NCI-H748 treated with DMSO at 0.1 percent for 48 hours (cell line): ENCODE data around the gene CTNND1.
"Not testable (repeated sequence)": the region's sequence is repeated elsewhere in the genome, so short reads cannot be mapped to it uniquely, and the experiment has no call there.

Experiments
- DNase-seq: peaks from one replicate; lab custom pipeline; 2025; lab: John Stamatoyannopoulos, UW

Gene CTNND1, protein sequence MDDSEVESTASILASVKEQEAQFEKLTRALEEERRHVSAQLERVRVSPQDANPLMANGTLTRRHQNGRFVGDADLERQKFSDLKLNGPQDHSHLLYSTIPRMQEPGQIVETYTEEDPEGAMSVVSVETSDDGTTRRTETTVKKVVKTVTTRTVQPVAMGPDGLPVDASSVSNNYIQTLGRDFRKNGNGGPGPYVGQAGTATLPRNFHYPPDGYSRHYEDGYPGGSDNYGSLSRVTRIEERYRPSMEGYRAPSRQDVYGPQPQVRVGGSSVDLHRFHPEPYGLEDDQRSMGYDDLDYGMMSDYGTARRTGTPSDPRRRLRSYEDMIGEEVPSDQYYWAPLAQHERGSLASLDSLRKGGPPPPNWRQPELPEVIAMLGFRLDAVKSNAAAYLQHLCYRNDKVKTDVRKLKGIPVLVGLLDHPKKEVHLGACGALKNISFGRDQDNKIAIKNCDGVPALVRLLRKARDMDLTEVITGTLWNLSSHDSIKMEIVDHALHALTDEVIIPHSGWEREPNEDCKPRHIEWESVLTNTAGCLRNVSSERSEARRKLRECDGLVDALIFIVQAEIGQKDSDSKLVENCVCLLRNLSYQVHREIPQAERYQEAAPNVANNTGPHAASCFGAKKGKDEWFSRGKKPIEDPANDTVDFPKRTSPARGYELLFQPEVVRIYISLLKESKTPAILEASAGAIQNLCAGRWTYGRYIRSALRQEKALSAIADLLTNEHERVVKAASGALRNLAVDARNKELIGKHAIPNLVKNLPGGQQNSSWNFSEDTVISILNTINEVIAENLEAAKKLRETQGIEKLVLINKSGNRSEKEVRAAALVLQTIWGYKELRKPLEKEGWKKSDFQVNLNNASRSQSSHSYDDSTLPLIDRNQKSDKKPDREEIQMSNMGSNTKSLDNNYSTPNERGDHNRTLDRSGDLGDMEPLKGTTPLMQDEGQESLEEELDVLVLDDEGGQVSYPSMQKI

GRCh38 chr11:57761301-57762234 lies at the start of gene CTNND1:
TSS of gene CTNND1 (plus strand) at chr11:57761802. CDS start at chr11:57791479, 29,677 bp downstream.
- peak; percentile 89 for DNase-seq

GRCh38 chr11:57712256-57713150 lies 49.1 kb upstream of the CTNND1 start, which contains the start of gene TMX2:
TSS of gene TMX2 (plus strand) at chr11:57712593. CDS start at chr11:57712619, 26 bp downstream.
- DNase-seq = peak; percentile 99

DNA sequence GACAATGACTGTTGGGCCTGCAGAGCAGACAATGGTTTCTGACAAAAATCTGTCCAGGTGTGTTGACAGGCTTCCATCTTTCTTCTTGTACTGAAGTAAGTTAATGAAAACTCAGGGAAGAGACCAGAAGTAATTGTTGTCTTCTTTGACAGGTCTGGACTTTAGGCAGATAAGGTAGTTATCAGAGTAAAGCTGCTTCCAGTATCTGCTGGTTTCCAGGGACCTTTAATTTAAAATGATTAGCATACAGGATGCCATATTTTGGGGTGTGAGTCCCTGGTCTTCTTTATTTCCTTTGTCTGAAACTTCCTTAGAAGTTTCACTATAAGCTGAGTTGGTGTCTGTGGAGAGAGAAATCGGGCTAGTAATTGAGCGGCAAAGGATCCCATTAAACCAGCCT lies 47.8 kb upstream of the CTNND1 start:
- DNase-seq = no peak

GRCh38 chr11:57716726-57717125 lies 44.9 kb upstream of the CTNND1 start:
- DNase-seq = not testable (repeated sequence)

DNA sequence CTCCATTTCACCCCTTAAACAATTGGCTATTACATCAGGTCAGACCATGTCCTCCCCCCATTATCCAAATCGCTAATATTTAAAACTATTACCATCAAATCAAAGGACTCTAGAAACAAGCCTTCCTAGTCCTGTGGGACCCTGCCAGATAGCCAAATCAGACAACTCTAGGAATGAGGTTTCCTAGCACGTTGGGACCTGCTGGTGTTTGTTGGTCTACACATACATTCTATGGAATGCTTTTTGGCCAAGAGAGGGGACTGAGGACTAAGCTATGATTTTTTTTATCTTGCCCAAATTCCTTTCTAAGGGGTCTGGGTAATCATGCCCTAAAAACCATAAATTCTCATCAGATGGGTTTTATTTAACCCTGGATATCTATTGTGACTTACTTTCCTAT lies 34.4 kb upstream of the CTNND1 start:
- no peak for DNase-seq

DNA sequence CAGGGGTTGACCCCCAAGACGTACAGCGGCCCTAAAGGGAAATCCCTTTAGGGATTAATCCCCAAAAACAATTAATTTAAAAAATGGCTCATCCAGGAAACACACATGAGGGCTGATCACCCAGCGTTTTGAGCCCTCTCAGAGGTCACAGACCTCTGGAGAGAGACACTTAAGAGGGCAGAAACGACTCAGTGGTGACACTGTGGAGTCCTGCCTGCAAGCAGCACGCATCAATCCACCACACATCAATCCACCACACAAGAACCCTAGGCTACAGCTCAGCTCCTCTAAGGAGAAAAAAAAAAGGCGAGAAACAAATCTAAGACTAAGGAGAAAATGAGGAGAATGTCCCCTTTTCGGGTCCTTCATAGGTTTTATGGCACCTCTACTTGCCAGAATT lies 32.8 kb upstream of the CTNND1 start:
- no peak for DNase-seq

DNA sequence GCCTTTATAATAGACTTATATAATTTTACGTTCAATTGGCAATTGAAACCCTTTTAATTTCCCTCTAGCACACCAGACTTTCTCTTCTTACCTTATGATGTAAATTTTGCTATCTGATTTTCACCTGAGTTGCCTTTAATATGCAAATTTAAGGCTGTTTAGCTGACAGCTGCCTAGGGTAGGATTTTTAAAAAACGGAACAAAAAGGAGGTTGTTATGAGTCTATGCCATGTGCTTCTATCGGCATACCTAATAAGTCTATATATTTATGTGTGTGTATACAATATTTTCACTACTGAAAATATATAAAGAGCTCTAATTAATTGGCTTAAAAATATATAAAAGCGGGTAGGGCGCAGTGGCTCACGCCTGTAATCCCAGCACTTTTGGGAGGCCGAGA lies 32.1 kb upstream of the CTNND1 start:
- no peak for DNase-seq

- no peak for DNase-seq
These were observed 28.9 kb upstream of the CTNND1 start for GRCh38 chr11:57732661-57733060.

DNA sequence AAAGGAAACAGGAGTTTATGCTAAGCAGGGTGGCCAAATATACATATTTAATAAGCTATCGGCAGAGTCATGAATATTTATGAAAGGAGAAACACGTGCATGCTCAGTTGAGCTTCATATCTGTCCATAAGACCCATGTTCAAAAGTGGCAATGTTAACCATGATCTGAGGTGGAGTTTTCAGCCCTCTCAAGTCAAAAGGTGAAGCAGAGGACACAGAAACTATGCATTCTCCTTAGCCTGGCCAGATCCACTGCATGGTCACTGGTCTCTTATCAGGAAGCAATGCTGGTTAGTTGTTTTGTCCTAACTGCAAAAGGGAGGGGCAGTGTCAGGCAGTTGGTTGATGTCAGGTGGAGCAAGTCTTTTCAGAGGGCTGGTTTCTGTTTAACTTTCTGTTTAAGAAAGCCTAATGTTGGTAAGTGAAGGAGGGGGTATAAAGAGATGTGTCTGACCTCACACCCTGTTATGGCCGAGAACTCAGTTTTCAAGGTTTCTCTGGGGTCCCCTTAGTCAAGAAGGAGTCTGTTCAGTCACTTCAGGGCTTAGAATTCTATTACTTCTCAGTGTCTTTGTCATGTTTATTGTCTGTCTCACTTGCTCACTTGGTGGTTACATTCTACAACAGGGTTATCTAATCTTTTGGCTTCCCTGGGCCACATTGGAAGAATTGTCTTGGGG lies 25.8 kb upstream of the CTNND1 start:
- no peak for DNase-seq

DNA sequence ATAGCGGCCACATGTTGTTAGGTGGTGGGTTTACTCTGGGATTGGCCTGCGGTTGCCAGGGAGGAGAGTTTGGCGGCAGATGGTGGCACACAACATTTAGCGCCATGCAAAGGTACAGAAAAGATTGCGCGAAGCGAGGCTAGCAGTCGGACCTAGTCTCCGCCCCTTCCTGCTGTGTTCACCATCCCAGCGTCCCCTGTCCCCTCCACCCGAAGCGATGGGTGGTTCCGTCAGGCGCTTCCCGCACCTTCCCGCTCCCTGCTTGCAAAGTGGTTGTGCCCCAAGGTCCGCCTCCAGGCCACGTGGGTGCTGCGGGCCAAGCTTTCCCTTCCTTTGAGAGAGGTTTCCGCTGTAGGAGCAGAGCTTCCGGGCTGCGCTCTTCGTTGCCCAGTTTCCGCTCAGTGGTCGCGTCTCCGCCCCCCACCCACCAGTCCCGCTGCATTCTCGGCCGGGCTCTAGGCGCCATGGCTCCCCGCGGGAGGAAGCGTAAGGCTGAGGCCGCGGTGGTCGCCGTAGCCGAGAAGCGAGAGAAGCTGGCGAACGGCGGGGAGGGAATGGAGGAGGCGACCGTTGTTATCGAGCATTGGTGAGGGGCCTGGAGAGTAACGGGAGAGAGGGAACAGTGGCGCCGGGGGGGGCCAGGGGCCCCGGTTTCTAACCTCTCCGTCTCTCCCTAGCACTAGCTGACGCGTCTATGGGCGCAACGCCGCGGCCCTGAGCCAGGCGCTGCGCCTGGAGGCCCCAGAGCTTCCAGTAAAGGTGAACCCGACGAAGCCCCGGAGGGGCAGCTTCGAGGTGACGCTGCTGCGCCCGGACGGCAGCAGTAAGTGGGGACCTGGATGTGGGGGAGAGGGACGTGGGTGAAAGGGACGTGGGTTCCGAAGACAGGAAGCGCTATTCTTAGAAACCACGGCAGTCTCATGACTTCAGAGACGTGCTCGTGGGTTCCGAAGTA lies 20.2 kb upstream of the CTNND1 start, which contains the start of gene SELENOH:
Gene SELENOH, plus strand, starts transcription at position 360 of the 955 bp plus-strand sequence. Its CDS starts 105 bp downstream, at position 465.
- peak; percentile 94 for DNase-seq

DNA sequence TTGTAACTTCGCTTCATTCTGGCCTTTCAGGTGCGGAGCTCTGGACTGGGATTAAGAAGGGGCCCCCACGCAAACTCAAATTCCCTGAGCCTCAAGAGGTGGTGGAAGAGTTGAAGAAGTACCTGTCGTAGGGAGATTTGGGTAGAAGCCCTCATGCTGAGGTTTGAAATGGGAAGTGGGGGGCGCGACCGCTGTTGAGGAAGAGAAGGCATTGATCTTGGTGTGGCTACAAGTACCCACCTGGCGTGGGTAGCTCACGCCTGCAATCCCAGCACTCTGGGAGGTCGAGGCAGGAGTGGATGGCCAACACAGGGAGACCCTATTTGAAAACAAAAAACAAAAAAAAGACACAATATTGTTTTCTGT lies 19.5 kb upstream of the CTNND1 start:
- no peak for DNase-seq

DNA sequence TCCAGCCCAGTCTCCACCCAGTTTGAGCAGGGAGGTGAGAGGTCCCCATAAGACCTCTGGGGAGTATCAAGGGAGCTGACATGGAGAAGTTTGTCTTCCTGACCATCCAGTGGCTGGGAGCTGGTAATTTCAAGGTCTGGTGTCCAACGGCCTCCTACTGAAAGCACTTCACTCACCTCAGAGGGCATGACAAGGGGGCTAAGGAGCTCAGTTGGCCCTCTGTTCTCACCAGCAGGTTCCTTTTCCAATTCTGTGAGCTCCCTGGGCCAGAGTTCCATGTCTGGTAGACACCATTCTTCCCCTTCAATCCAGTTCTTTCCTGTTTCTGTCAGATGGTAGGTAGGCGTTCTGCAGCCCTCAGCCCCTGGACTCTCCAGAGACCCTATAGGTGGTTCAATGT lies 17.2 kb upstream of the CTNND1 start:
- no peak for DNase-seq

DNA sequence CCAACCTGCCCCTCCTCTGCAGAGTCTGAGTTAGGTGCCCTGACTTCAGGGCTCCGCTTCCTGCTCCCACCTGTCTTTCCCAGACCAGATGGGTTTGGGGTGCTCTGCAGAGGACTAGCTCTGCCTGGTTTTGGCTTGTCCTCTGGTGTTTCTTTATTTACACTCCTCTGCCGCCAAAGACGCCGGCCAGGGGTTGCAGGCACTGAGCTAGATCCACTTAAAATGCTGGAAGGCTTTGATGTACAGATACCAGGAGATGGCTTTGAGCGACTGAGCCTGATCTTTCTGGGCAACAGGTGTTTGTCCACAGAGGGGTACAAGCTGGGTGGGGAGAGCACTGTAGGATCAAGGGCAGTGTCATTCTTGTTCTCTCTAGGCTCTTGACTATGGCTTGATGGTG lies 16.4 kb upstream of the CTNND1 start:
- no peak for DNase-seq

DNA sequence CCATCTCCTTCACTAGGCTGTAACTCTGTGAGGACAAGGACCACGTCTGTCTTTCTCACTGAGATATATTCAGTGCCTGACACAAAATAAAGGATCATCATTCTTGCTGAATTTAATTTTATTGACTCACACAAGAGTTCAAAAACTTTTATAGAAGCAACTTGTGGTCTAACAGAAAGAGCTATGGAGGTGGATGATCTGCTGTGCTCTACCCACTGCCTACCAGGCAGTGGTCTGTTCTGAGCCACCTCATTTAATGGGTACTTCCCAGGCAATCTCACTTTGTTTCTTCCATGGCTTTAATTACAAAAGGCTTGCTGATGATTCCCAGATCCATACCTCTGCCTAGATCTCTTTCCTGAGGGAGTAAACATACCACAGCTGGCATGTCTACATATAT lies 14.7 kb upstream of the CTNND1 start:
- no peak for DNase-seq

DNA sequence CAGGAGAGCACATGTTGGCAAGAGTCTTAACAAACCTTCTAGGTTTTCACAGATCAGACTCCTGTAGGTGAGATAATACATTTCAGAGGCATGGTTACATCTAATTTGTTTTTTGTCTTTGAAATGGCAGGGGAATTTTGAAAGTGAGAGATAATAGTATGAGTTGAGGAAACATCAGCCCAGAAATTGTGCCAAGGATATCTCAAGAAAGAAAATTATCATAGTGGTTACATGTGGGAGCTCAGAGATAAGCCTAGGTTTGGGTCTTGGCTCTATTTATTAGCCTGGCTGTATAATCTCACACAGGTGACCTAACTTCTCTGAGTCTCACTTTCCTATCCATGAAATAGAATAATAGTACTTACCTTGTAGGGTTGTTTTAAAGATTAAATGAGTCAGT lies 10.4 kb upstream of the CTNND1 start:
- DNase-seq = no peak

GRCh38 chr11:57751676-57752253 lies 9.8 kb upstream of the CTNND1 start, which contains the start of gene BTBD18:
TSS of gene BTBD18 (minus strand) at chr11:57751819. CDS start at chr11:57751188, 631 bp downstream.
- DNase-seq = peak; percentile 6

DNA sequence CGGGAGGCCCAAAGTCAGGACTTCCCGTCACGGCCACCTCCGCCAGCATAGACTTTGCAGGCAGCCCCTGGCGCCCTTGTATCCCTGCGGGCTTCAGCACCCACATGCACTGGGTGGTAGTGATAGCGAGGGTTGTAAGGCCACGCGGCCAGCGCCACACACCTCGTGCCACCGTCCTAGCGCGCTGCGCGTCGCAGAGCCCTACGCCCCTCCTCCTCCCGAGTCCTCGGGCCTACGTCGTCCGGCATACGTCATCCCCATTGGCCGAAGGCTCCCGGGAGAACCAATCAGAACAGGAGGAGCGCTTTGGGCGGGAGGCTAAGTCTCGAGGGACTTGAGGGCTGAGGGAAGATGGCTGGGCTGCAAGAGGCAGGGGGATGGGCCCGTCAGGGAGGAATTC lies 8.6 kb upstream of the CTNND1 start:
- DNase-seq = no peak

- DNase-seq = no peak
These were observed 3.4 kb upstream of the CTNND1 start for GRCh38 chr11:57758174-57758573.
